K562 (cell line): Measurements from ENCODE around the gene PLCB3. TPM values are rescaled to one million over a fixed set of nuclear protein-coding genes. Genes with fewer than 3 reads are reported as not detected.
A peak's percentile ranks its signal among the peaks of the same experiment; 100 is the strongest.

ENCODE experiments used
- BACH1 ChIP-seq: fragments of 200-800 bp; sonication (Bioruptor generic); IDR thresholded peaks from 2 replicates; pipeline ENCODE4 v1.6.1; 2016; ENCODE audit warnings: missing genetic modification characterization, missing compliant biosample characterization
- CBFA2T2 ChIP-seq: fragments of 450-650 bp; conservative IDR thresholded peaks from 2 replicates; pipeline ENCODE4 v1.6.1; 2017; ENCODE audit warnings: mild to moderate bottlenecking
- CREB1 ChIP-seq, 2 experiments: sonication (generic) in 1 of 2; formaldehyde crosslinking in 1 of 2; IDR thresholded peaks; 2 replicates each; pipeline versions ENCODE4 v1.6.1 to v1.8.0; 2012 to 2022; ENCODE audit warnings: inconsistent platforms in 1 of 2, mild to moderate bottlenecking in 1 of 2, missing genetic modification reagents in 1 of 2, moderate library complexity in 1 of 2
- FOXA3 ChIP-seq, 2 experiments: fragments of 450-650 bp in 1 of 2; sonication (generic) in 1 of 2; formaldehyde crosslinking; IDR thresholded peaks in 1 of 2; conservative IDR thresholded peaks in 1 of 2; 2 replicates each; pipeline versions ENCODE4 v1.4.0 to v1.8.0; 2020 to 2022; ENCODE audit warnings: mild to moderate bottlenecking in 2 of 2, missing genetic modification reagents in 1 of 2
- HEY1 ChIP-seq: fragments of 250-450 bp; sonication (Bioruptor Pico); IDR thresholded peaks from 2 replicates; pipeline ENCODE4 v1.5.0; 2020; ENCODE audit warnings: mild to moderate bottlenecking, moderate library complexity, borderline replicate concordance
- HOXB6 ChIP-seq: fragments of 250-450 bp; sonication (Bioruptor Pico); IDR thresholded peaks from 2 replicates; pipeline ENCODE4 v1.5.1; 2022; ENCODE audit warnings: mild to moderate bottlenecking, borderline replicate concordance
- KDM5B ChIP-seq: fragments of 200-600 bp; sonication (generic); IDR thresholded peaks from 2 replicates; pipeline ENCODE4 v1.6.1; 2012; ENCODE audit warnings: low read depth, mild to moderate bottlenecking, moderate library complexity, low read length, control low read depth, inconsistent platforms; ENCODE audit not compliant: insufficient replicate concordance
- MTF1 ChIP-seq: fragments of 250-450 bp; sonication (Bioruptor Pico); IDR thresholded peaks from 2 replicates; pipeline ENCODE4 v1.9.0; 2021; ENCODE audit warnings: moderate library complexity, mild to moderate bottlenecking, inconsistent platforms, borderline replicate concordance
- NCOA4 ChIP-seq: fragments of 450-650 bp; IDR thresholded peaks from 2 replicates; pipeline ENCODE4 v1.6.1; 2018; ENCODE audit warnings: mild to moderate bottlenecking; ENCODE audit not compliant: partially characterized antibody
- NFXL1 ChIP-seq: fragments of 450-650 bp; formaldehyde crosslinking; IDR thresholded peaks from 2 replicates; pipeline ENCODE4 v1.4.0; 2021; ENCODE audit warnings: mild to moderate bottlenecking
- NRF1 ChIP-seq, 2 experiments: fragments of 450-650 bp; IDR thresholded peaks in 1 of 2; conservative IDR thresholded peaks in 1 of 2; 2 replicates each; pipeline ENCODE4 v1.6.1; 2014; ENCODE audit warnings: mild to moderate bottlenecking in 2 of 2
- RBFOX2 ChIP-seq: fragments of 200-400 bp; formaldehyde crosslinking; IDR thresholded peaks from 2 replicates; pipeline ENCODE4 v1.6.1; 2017; ENCODE audit warnings: low read depth, mild to moderate bottlenecking, low read length, moderate library complexity
- RBM22 ChIP-seq: fragments of 200-400 bp; formaldehyde crosslinking; IDR thresholded peaks from 2 replicates; pipeline ENCODE4 v1.6.1; 2018; ENCODE audit warnings: low read length, low read depth; ENCODE audit not compliant: poor library complexity, severe bottlenecking
- SETDB1 ChIP-seq: IDR thresholded peaks from one replicate; pipeline ENCODE4 v1.6.1; 2012; ENCODE audit warnings: low read length, control low read depth, inconsistent platforms
- SIN3A ChIP-seq, 2 experiments: fragments of 150-350 bp in 1 of 2; IDR thresholded peaks; 2 replicates each; pipeline ENCODE4 v1.6.1; 2011 to 2016; ENCODE audit warnings: borderline replicate concordance in 2 of 2, low read depth in 2 of 2, low read length in 2 of 2, mild to moderate bottlenecking in 2 of 2, moderate library complexity in 2 of 2; ENCODE audit not compliant: control insufficient read depth in 1 of 2
- SLC30A9 ChIP-seq: fragments of 250-450 bp; sonication (Bioruptor Pico); IDR thresholded peaks from 2 replicates; pipeline ENCODE4 v1.8.0; 2022; ENCODE audit warnings: mild to moderate bottlenecking, moderate library complexity
- TOE1 ChIP-seq, 2 experiments: fragments of 450-650 bp in 1 of 2; sonication (generic) in 1 of 2; formaldehyde crosslinking in 1 of 2; IDR thresholded peaks; 2 replicates each; pipeline versions ENCODE4 v1.7.1 to v1.8.0; 2016 to 2022; ENCODE audit warnings: borderline replicate concordance in 2 of 2, mild to moderate bottlenecking in 2 of 2, antibody characterized with exemption in 1 of 2, inconsistent platforms in 1 of 2, low read depth in 1 of 2, missing genetic modification reagents in 1 of 2, moderate library complexity in 1 of 2
- ZBTB7A ChIP-seq: IDR thresholded peaks from 2 replicates; pipeline ENCODE4 v1.6.1; 2011; ENCODE audit warnings: low read depth, mild to moderate bottlenecking, low read length, moderate library complexity, borderline replicate concordance; ENCODE audit not compliant: control insufficient read depth
- ZFP36 ChIP-seq: fragments of 150-350 bp; IDR thresholded peaks from 2 replicates; pipeline ENCODE4 v1.6.1; 2018; ENCODE audit warnings: low read length, low read depth; ENCODE audit not compliant: partially characterized antibody
- ZSCAN29 ChIP-seq: fragments of 450-650 bp; IDR thresholded peaks from 2 replicates; pipeline ENCODE4 v1.6.1; 2017
- polyA plus RNA-seq, 8 experiments: library from polyadenylated mRNA; depleted of rRNA in 4 of 8; stranded (reverse) in 5 of 8; unstranded in 3 of 8; fragments of >200 nt; fragmentation: Nextera tagmentation in 2 of 8; fragmentation: Illumina TruSeq in 1 of 8; extraction: Ambion mirVana in 2 of 8; extraction: Trizol in 1 of 8; gene quantifications; 2 replicates each; pipeline versions ENCODE4 v1.2.1 to v1.2.3, GENCODE V29; 2011 to 2014; ENCODE audit warnings: inconsistent platforms in 1 of 8, missing spikeins in 1 of 8
- total RNA-seq, 7 experiments: library from RNA; depleted of rRNA in 6 of 7; stranded (reverse); fragments of >200 nt in 6 of 7; fragmentation: Illumina TruSeq in 2 of 7; extraction: Trizol in 2 of 7; gene quantifications; 2 replicates each; pipeline versions ENCODE4 v1.2.1 to v1.2.3, GENCODE V29; 2011 to 2021; ENCODE audit warnings: low replicate concordance in 1 of 7
- TF ChIP-seq, protein P1 (sequence below): fragments of 250-450 bp; sonication (Bioruptor Pico); IDR thresholded peaks from 2 replicates; pipeline ENCODE4 v1.4.0; 2020; ENCODE audit warnings: mild to moderate bottlenecking
- TF ChIP-seq, protein P2 (sequence below): fragments of 450-650 bp; formaldehyde crosslinking; IDR thresholded peaks from 2 replicates; pipeline ENCODE4 v1.4.0; 2022; ENCODE audit warnings: missing genetic modification characterization
- TF ChIP-seq, protein P3 (sequence below): sonication (generic); formaldehyde crosslinking; IDR thresholded peaks from 2 replicates; pipeline ENCODE4 v1.5.0; 2020; ENCODE audit warnings: missing genetic modification reagents

The PLCB3 gene
- total and polyA plus RNA-seq, 9 of the 15 experiments (the other 6 are each of a cell fraction or from before 2014, with no cell fraction given): 0.31 to 44.8 (median 14.6) TPM

DNA sequence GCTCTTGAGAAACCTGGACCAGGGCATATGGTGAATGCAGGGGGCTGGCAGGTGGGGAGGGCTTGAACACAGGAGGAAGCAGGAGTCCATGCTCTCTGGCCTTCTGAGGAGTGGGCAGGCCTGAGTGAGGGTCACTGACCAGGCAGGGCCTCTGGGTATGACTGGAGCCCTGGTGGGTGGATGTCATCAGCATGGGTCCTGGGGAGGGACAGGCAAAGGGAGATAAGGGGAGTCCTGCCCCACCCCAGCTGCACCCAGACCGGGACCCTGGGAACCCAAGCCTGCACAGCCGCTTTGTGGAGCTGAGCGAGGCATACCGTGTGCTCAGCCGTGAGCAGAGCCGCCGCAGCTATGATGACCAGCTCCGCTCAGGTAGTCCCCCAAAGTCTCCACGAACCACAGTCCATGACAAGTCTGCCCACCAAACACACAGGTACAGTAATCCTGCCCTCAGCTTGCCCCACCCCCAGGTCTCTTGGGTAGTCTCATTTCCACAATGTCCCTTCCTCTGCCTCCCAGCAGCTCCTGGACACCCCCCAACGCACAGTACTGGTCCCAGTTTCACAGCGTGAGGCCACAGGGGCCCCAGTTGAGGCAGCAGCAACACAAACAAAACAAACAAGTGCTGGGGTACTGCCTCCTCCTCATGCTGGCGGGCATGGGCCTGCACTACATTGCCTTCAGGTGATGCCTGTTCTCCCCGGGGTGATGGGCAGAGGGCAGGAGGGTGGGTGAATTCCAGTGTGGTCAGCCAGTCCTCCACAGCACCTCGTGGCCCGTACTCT lies 19.0 kb upstream of the PLCB3 start (continued):
- TF ChIP-seq, protein P1, sequence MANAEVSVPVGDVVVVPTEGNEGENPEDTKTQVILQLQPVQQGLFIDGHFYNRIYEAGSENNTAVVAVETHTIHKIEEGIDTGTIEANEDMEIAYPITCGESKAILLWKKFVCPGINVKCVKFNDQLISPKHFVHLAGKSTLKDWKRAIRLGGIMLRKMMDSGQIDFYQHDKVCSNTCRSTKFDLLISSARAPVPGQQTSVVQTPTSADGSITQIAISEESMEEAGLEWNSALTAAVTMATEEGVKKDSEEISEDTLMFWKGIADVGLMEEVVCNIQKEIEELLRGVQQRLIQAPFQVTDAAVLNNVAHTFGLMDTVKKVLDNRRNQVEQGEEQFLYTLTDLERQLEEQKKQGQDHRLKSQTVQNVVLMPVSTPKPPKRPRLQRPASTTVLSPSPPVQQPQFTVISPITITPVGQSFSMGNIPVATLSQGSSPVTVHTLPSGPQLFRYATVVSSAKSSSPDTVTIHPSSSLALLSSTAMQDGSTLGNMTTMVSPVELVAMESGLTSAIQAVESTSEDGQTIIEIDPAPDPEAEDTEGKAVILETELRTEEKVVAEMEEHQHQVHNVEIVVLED: no peak
- TF ChIP-seq SLC30A9 (CRISPR knock-in tag) (no peak), KDM5B (no peak), ZSCAN29 (no peak), CBFA2T2 (no peak), SETDB1 (no peak), FOXA3 (CRISPR knock-in tag; conservative IDR thresholded peaks at IDR 0.05 in 1 of 2, IDR thresholded peaks at IDR 0.05 in 1 of 2) (no peak), RBFOX2 (0 out of 2 replicates have a peak, but pooled peaks have one; percentile 26), NFXL1 (CRISPR knock-in tag) (no peak), SIN3A (IDR thresholded peaks at IDR 0.05; ENCODE audit: borderline replicate concordance in 2 of 2, control insufficient read depth in 1 of 2, low read depth in 2 of 2, low read length in 2 of 2) (no peak), ZBTB7A (peak; percentile 78; the same call in 1 of the 2 replicates), NRF1 (conservative IDR thresholded peaks at IDR 0.05 in 1 of 2, IDR thresholded peaks at IDR 0.05 in 1 of 2) (peak; percentile 14 to 24; a peak in 1 of 4 replicates), BACH1 (tag) (no peak), CREB1 (IDR thresholded peaks at IDR 0.05) (no peak), CREB1 (CRISPR knock-in tag; IDR thresholded peaks at IDR 0.05) (no peak), TOE1 (IDR thresholded peaks at IDR 0.05; ENCODE audit: borderline replicate concordance) (no peak), TOE1 (CRISPR knock-in tag; IDR thresholded peaks at IDR 0.05; ENCODE audit: borderline replicate concordance, low read depth) (no peak), ZFP36 (no peak), HOXB6 (CRISPR knock-in tag) (no peak), NCOA4 (no peak), MTF1 (CRISPR knock-in tag) (no peak), HEY1 (CRISPR knock-in tag) (no peak), RBM22 (no peak)
- TF ChIP-seq, protein P2, sequence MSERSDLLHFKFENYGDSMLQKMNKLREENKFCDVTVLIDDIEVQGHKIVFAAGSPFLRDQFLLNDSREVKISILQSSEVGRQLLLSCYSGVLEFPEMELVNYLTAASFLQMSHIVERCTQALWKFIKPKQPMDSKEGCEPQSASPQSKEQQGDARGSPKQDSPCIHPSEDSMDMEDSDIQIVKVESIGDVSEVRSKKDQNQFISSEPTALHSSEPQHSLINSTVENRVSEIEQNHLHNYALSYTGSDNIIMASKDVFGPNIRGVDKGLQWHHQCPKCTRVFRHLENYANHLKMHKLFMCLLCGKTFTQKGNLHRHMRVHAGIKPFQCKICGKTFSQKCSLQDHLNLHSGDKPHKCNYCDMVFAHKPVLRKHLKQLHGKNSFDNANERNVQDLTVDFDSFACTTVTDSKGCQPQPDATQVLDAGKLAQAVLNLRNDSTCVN: no peak
- TF ChIP-seq, protein P3, sequence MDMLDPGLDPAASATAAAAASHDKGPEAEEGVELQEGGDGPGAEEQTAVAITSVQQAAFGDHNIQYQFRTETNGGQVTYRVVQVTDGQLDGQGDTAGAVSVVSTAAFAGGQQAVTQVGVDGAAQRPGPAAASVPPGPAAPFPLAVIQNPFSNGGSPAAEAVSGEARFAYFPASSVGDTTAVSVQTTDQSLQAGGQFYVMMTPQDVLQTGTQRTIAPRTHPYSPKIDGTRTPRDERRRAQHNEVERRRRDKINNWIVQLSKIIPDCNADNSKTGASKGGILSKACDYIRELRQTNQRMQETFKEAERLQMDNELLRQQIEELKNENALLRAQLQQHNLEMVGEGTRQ (CRISPR knock-in tag): no peak
